Right renal cortex interstitium (tissue), 3 donors: ENCODE results near the gene TLNRD1. TPM values are rescaled to one million over a fixed set of nuclear protein-coding genes. Genes with fewer than 3 reads are reported as not detected.

Experiments used
- DNase-seq, 3 donors: peaks; one replicate each; pipeline ENCODE4 v3.0.0-alpha.2; 2013; ENCODE audit warnings: low read depth in 3 of 3, low spot score in 2 of 3
- polyA plus RNA-seq, 3 donors: library from polyadenylated mRNA; unstranded; fragments of 120-200 nt; gene quantifications; one replicate each; pipeline ENCODE4 v1.2.1, GENCODE V29; 2013; ENCODE audit not compliant: insufficient read length in 3 of 3

The TLNRD1 gene
- polyA plus RNA-seq, 3 donors: 6.8 to 8.0 (median 7.4) TPM

DNA sequence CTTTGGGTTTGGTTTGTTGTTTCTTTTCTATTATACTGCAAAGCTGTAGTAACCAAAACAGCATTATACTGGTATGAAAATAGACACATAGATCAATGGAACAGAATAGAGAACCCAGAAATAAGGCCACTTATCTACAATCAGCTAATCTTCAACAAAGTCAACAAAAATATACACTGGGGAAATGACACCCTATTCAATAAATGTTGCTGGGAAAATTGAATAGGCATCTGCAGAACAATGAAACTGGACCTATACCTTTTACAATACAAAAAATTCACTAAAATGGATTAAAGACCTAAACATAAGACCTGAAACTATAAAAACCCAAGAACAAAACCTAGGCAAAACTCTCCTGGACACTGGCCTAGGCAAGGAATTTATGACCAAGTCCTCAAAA is 52.9 kb downstream of the TLNRD1 start:
- DNase-seq: no peak

DNA sequence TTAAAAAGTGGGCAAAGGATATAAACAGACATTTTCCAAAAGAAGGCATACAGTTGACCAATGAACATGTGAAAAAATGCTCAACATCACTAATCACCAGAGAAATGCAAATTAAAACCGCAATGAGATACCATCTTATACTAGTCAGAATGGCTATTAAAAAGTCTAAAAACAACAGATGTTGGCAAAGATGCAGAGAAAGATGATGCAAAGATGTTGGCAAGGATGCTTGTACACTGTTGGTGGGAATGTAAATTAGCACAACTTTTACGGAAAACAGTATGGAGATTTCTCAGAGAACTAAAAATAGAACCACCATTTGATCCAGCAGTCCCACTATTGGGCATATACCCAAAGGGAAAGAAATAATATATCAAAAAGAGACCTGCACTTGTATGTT is 53.5 kb downstream of the TLNRD1 start:
- no peak for DNase-seq

Other genes with a start within 250 kb of the TLNRD1 start
- gene CEMIP, start 221.6 kb upstream of the TLNRD1 start, polyA plus RNA-seq: 1 to 10 TPM; 1.9 to 2.6 (median 2.5) TPM
- 10 to 100 TPM; 43.9 to 44.8 (median 44.2) TPM for gene MESD, start 11.1 kb upstream of the TLNRD1 start, polyA plus RNA-seq
- under 1 TPM; 0.19 to 0.37 (median 0.21) TPM for gene CFAP161, start 133.3 kb downstream of the TLNRD1 start, polyA plus RNA-seq
- gene IL16, start 196.0 kb downstream of the TLNRD1 start, polyA plus RNA-seq: 1 to 10 TPM; 4.9 to 6.2 (median 6.1) TPM